ENCODE results near the gene PBX3.
A peak's percentile ranks its signal among the peaks of the same experiment; 100 is the strongest.

The PBX3 gene

GRCh38 chr9:125985142-125985997 is 238.2 kb downstream of the PBX3 start:
- peak; percentile 41 for DNase-seq

DNA sequence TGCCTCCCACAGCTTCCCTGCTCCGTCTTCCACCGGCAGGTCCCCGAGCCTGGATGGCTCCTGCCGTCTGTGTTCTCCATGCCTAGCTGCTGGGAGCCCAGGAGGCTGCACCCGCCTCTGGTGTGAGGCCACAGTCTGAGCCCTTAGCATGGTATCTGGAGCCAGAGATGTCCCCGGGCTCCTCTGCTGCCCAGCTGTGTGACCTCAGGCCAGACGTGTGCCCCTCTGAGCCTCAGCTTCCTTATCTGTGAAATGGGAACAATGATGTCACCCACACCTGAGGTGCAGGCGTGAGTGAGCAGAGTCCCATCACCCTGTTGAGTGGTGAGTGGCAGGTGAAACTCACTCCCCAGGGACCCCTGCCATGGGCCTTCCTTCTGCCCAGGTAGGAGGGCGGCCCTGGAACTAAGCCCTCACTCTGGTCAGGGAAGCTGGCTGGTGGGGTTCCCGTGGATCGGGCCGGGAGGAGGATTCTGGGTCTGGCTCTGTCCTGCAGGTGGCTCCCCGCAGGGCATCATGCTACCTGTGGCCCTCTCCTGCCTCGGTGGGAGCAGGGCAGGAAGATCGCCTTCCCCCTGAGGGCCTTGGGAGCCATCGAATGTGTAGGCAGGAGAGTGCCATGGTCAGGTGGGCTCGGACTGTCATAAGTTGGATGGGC is 239.0 kb downstream of the PBX3 start:
- peak; percentile 26 for DNase-seq

GRCh38 chr9:125986966-125987365 is 239.8 kb downstream of the PBX3 start:
- no peak for DNase-seq

- peak; percentile 50 for DNase-seq
Measured at GRCh38 chr9:125987420-125987819, 240.2 kb downstream of the PBX3 start.

GRCh38 chr9:125988479-125989050 is 241.4 kb downstream of the PBX3 start:
- DNase-seq: no peak

DNA sequence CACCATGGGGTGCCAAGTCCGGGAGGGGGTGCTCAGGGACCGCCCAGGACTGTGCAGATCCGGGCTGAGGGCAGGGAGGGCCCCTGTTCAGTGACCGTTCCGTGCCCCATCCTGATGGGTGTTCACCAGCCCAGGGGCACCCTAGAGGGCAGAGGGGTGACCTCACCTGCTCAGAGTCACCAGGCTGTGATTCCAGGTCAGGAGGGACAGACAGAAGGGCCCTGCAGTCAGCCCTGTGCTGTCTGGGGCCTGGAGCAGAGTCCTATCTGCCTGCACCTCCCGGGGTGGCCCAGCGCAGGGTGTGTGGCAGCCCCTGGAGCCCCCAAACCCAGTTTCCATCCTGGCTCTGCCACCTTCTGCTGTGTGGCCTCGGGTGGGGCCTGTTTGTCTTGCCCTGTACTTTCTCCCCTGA is 241.9 kb downstream of the PBX3 start:
- DNase-seq: no peak

DNA sequence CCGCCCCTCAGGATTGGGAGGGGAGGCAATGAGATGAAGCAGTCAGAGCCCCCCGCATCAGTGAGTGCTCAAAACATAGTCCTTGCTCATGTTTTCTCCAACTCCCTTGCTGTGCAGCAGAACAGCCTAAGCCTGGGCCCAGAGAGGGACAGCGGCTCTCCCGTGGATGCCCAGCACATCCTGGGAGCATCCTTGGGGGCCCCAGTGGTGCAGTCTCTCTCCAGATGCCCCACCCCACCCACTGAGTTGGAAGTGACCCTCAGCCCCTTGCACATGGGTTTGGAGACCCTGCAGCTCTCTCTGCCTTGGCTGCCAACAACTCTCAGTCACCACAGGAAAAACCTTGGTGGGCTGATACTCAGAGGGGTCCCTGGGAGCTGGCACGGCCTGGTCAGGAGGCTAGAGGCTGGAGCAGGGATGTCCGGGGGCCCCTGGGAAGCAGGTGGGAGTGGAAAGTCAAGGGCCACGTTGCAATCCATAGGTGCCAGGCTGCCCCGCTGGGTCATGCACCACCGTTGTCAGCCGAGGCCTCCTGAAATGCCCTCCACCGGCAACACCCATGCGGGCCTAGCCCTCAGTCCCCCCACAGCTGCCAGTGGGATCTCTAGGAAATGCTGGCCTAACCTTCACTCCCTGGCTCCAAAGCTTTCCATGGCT is 242.5 kb downstream of the PBX3 start:
- DNase-seq: no peak

- DNase-seq: no peak
Measured at GRCh38 chr9:125990186-125990792, 243.1 kb downstream of the PBX3 start.

GRCh38 chr9:125990793-125991220 is 243.6 kb downstream of the PBX3 start:
- DNase-seq: no peak

GRCh38 chr9:125991886-125992529 is 244.8 kb downstream of the PBX3 start:
- no peak for DNase-seq

- no peak for DNase-seq
Measured at GRCh38 chr9:125992557-125992956, 245.4 kb downstream of the PBX3 start.

DNA sequence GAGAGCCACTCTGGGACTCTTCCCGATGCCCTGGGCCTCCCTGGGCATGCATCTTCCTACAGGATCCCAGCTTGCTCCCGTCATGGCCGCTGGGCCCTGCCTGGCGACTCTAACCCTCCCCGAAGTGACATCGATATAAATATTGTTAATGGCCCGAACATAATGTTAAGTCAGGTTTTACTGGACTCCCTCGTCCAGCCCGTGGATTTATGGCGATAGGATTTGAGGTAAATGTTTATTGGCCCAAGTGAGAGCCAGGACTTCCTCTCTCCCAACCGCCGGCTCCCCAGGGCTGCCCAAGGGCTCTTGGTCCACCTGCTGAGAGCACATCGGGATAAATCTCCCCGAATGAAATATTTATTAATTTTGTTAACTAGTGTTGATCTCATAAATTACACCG is 246.3 kb downstream of the PBX3 start:
- DNase-seq: no peak

- no peak for DNase-seq
Measured at GRCh38 chr9:125994066-125994943, 247.1 kb downstream of the PBX3 start.

- DNase-seq: no peak
Measured at GRCh38 chr9:125995006-125995405, 247.8 kb downstream of the PBX3 start.

DNA sequence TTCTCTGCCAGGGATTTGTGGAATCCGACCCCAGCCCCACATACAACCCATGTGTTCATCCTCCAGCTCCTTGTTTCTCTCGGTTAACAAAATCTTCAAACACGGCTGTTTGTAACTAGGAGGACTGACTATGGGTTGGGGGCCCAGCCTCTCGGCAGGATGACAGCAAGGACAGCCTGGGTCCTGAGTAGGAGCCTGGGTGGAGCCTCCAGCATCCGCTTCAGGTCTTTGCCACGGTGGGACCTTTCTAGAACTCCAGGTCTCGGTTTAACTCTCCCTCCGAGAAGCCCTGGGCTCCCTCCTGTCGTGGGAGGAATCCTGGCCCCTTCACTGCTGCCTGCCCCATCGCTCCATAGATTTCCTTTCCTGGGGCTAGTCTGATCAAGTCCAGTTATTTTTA is 248.5 kb downstream of the PBX3 start:
- DNase-seq: no peak

DNA sequence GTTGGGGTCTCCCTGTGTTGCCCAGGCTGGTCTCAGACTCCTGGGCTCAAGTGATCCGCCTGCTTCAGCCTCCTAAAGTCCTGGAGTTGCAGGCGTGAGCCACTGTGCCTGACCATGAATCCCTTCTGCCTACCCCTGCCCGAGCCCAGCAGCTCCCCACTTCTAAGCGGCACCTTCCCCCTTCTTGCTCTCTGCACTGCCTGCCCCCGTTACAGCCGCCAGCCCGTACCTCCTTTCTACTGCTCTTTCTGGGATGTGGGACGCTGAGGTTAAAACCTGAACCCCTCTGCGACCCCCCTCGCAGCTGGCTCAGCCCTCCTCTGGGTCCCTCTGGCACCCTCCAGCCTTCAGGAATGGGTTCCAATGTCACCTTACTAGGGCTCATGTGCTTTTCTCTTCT is 249.6 kb downstream of the PBX3 start:
- DNase-seq: no peak

GRCh38 chr9:125997196-125997823 is 250.1 kb downstream of the PBX3 start:
- no peak for DNase-seq

DNA sequence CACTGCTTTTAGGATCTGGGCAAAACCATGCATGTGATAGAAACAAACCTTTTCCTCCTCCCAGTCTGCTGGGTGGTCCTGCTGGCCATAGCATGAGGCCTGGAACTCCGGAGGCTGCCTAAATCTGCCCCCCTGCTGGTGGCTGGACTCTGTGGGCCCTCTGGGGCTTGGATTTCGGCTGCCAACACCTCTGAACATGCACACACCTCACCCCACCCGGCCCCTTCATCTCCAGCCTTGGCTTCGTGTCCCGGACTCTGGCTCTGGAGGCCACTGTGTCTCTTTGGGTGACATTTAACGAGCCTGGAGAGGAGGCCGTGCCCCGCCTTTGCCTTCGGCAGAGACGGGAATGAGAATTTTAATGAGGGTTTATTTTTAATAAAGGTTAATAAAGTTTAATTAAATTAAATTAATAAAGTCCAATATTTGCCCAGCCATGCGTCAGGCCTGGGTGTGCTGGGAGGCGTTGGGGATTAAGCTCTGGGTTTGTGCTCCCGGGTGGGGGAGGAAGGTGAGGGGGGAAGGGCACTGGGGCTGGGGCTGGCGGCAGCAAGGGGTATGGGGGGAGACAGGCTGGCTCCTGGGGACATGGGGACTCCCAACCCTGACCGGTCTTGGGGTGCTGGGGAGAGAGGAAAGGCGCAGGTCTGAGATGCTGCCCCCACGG is 251.8 kb downstream of the PBX3 start:
- DNase-seq: no peak

DNA sequence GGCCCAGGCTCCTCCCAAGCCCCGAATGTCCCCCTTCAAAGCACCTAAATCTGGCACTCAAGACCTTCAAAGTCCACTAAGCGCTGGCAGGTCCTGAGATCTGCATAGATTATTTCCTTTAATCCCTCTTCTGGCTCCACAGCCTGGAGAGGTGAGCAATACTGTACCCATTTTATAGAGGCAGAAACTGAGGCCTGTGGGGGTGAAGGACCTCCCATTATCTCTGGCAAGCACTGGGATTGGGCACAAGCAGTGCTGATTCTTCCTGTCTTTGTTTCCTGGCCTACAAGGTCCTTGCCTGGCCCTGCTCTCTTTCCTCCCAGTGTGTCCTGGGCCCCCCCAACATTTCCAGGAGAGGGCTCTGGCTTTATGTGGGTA is 252.3 kb downstream of the PBX3 start:
- no peak for DNase-seq

DNA sequence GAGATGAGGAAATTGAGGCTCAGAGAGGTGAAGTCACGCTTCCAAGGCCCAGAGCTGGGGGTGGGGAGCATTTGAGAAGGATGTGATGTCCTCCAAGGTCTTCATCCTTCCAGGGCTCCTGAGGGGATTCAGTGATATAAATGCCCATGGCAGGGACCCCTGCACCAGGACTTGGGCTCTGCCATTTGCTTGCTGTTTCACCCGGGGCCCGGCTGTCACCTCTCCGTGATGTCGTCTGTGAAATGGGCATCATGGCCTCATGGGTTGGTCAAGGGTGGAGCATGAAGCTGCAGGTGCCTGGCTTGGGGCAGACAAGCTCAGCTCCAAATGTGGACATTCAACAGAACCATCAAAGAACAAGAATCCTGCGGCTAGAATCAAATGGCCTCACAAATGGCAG is 253.1 kb downstream of the PBX3 start:
- DNase-seq: no peak

Measured in islet precursor cell (in vitro differentiated cells).